ENCODE results near the gene EGLN1. TPM values are rescaled to one million over a fixed set of nuclear protein-coding genes. Genes with fewer than 3 reads are reported as not detected.

The EGLN1 gene
- total RNA-seq, 4 donors from 2014 or later: 42.5 to 67.5 (median 56.7) TPM

GRCh38 chr1:231424950-231425805 lies 3.1 kb upstream of the EGLN1 start:
- H3K27ac ChIP-seq: peak overlapping the region in 2 of 4 donors; percentile 22 to 34
- TF ChIP-seq POLR2A (IDR thresholded peaks at IDR 0.05) (no peak), POLR2AphosphoS5 (IDR thresholded peaks at IDR 0.05) (no peak), EP300 (IDR thresholded peaks at IDR 0.05) (no peak), CTCF (IDR thresholded peaks at IDR 0.05) (no peak)

GRCh38 chr1:231423648-231424047 lies 1.6 kb upstream of the EGLN1 start:
- H3K36me3 ChIP-seq: no peaks in the 10 kb centered on the region
- peaks cover 0 to 31% (median 6%) of the 10 kb centered on the region in 3 donors for H3K4me1 ChIP-seq
- H3K4me3 ChIP-seq: no peak overlapping the region
- H3K27me3 ChIP-seq: no peaks in the 10 kb centered on the region
- 56 to 63% methylated on average over 1 of the region's 1 CpG for WGBS, 2 donors (ENCODE audit: low coverage in 1 of 2)
- TF ChIP-seq EP300 (IDR thresholded peaks at IDR 0.05) (no peak), POLR2AphosphoS5 (IDR thresholded peaks at IDR 0.05) (no peak), CTCF (IDR thresholded peaks at IDR 0.05) (no peak), POLR2A (IDR thresholded peaks at IDR 0.05) (no peak)
- ATAC-seq: no peak
- H3K27ac ChIP-seq: peak overlapping the region in 3 of 4 donors; percentile 97 to 98 (median 97)
- no peaks in the 10 kb centered on the region for H3K9me3 ChIP-seq

More at GRCh38 chr1:231424950-231425805, 3.1 kb upstream of the EGLN1 start:
- 42 to 55% methylated on average over 4 of the region's 4 CpGs for WGBS, 2 donors (ENCODE audit: low coverage in 1 of 2)
- Histone ChIP-seq H3K4me1 (peaks cover 0 to 16% (median 4%) of the 10 kb centered on the region in 3 donors), H3K36me3 (no peaks in the 10 kb centered on the region), H3K27me3 (no peaks in the 10 kb centered on the region), H3K4me3 (no peak overlapping the region), H3K9me3 (no peaks in the 10 kb centered on the region)
- no peak for ATAC-seq

- peaks cover 0 to 39% (median 11%) of the 10 kb centered on the region in 3 donors for H3K4me1 ChIP-seq
- TF ChIP-seq EP300 (IDR thresholded peaks at IDR 0.05) (no peak), POLR2A (IDR thresholded peaks at IDR 0.05) (no peak), POLR2AphosphoS5 (IDR thresholded peaks at IDR 0.05) (no peak), CTCF (IDR thresholded peaks at IDR 0.05) (no peak)
- H3K9me3 ChIP-seq: no peaks in the 10 kb centered on the region
- H3K4me3 ChIP-seq: peak overlapping the region; percentile 66 to 80
- H3K36me3 ChIP-seq: no peaks in the 10 kb centered on the region
- H3K27ac ChIP-seq: peak overlapping the region; percentile 95 to 98 (median 97)
- WGBS, 2 donors (ENCODE audit: low coverage in 1 of 2): 10 to 28% methylated on average over 8 of the region's 8 CpGs
- no peaks in the 10 kb centered on the region for H3K27me3 ChIP-seq
- ATAC-seq: no peak
Observed at GRCh38 chr1:231422798-231423309, 767 bp upstream of the EGLN1 start.

GRCh38 chr1:231421546-231421970 lies 529 bp downstream of the EGLN1 start:
- Histone ChIP-seq H3K4me3 (peak overlapping the region; percentile 66 to 80), H3K9me3 (no peaks in the 10 kb centered on the region), H3K36me3 (no peaks in the 10 kb centered on the region), H3K4me1 (peaks cover 0 to 52% (median 14%) of the 10 kb centered on the region in 3 donors), H3K27me3 (no peaks in the 10 kb centered on the region), H3K27ac (peak overlapping the region; percentile 95 to 98 (median 97))
- no CpG with 5 or more reads among the region's 53 CpGs for WGBS, 2 donors (ENCODE audit: low coverage in 1 of 2)
- ATAC-seq: peak; percentile 60
- TF ChIP-seq EP300 (IDR thresholded peaks at IDR 0.05): no peak
- no peak for TF ChIP-seq CTCF (IDR thresholded peaks at IDR 0.05)
- no peak for TF ChIP-seq POLR2AphosphoS5 (IDR thresholded peaks at IDR 0.05)
- TF ChIP-seq POLR2A (IDR thresholded peaks at IDR 0.05): no peak

Data from gastroesophageal sphincter (tissue), 4 donors.